ENCODE data around the gene ANKIB1.

GRCh38 chr7:92244808-92245486 lies 827 bp upstream of the ANKIB1 start:
- no peak for TF ChIP-seq CTCF (IDR thresholded peaks at IDR 0.05)
- TF ChIP-seq EZH2phosphoT487 (IDR thresholded peaks at IDR 0.05): no peak

Measured in neural progenitor cell (in vitro differentiated cells).